Measurements from ENCODE around the gene PRSS2.

GRCh38 chr7:142811154-142811737 is 40.5 kb downstream of the PRSS2 start:
- TF ChIP-seq POLR2A (IDR thresholded peaks at IDR 0.05) (no peak), CTCF (IDR thresholded peaks at IDR 0.05) (no peak)

Measured in lower leg skin (tissue), 3 donors.